ENCODE results near the gene MYO19.
"Not testable (repeated sequence)": the region's sequence is repeated elsewhere in the genome, so short reads cannot be mapped to it uniquely, and the experiment has no call there.

Gene MYO19

DNA sequence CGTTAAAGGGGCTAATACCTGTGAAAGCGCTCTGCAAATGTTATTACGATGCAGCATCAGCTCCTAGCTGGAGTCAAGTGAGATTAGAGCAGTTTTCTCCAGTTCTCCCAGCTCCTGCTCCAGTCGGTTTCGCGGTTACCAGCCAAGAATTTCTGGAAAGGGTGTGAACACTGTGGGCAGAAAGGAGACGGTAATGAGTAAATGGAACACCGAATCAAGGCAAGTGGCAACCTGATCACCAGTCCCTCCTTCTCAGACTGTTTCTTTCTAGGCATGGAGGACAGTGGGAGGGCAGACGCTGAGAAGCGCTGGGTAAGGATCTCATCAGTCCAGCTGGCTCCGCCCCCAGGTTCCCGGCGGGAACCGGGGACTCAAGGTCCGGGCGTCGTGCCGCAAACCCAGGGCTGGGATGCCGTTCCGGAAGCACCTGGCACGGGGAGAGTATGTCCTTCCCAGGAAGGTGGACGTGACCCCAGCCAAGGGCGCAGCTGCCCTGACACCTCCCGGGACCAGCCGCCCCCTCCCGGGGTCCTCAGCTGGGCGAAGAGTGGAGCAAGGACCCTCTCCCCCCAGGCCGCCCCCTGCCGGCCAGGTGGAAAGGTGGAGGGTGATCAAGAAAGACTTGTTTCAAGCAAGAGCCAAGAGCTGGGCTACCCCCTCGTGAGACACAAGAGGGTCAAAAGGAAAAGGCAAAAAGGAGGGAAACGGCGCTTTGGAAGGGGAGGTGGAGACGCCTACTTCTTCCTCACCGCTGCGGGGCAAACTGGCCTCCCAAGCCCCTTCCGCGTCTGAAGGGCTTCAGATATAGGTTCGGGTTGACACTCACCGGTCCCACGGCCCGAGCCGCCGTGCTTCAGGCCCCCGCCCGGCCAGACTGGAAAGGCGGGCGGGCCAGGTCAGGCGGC lies 481 bp downstream of the MYO19 start:
- intact Hi-C loops (cut with DNase I): loop anchor here (2.0 to 5.0 kb wide), 2 partner anchors 42 to 69 kb away; no protein-coding TSS in a partner anchor

GRCh38 chr17:36532435-36532975 lies 2.2 kb downstream of the MYO19 start:
- DNase-seq: no peak
- intact Hi-C loops (cut with DNase I): loop anchor here (5.0 kb wide), 1 partner anchor 40 kb away; no protein-coding TSS in a partner anchor

More for the DNA sequence above, 481 bp downstream of the MYO19 start:
- DNase-seq: peak; percentile 19 to 92 (median 50)

- no peak for DNase-seq
- intact Hi-C loops (cut with DNase I): no loop called here
These were observed 5.5 kb downstream of the MYO19 start for GRCh38 chr17:36529121-36529520.

DNA sequence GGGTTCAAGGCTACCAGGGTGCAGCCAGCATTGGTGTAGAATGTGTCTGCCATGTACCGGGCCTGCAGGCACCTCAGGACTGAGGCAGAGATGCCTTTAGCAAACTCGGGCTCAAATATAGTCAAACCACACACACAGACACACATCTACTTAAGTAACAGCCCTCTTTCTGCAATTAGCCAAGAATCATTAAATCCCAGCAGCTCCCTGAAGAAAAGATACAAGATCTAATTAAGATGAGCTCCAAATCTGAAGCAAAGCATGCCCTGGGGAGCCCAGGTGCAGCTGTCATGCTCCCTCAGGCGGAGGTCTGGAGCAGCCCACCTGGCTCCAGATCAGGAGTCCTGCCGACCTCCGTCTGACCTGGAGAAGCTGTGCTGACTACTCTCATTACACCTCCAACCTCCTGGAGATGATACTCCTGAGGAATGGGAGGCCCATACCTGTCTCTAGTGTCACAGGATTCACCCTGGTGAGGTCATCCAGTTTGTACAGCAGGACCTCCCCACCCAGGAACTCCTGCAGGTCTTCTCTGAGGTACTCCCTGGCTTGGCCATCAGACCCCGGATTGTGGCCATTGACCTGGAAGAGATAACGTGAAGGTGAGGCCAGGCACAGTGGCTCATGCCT lies 6.9 kb downstream of the MYO19 start:
- intact Hi-C loops (cut with DNase I): no loop called here
- no peak for DNase-seq

DNA sequence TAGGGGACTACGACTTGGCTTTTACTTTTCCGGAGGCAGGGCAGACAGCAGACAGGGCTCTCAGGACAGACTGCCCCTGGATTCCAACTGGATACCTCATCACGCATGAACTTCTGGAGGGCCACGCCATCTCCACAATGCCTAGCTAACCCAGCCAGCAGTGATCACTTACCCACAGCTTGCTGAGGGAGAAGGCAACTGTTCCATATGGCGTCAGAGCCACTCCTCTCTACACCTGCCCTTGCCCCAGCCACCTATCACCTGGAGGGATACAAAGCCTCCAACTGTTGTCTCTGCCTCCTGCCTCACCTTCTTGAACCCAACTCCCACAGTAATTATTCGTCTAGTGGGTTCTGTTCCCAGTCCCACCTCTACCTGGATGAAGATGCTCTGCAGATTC lies 8.8 kb downstream of the MYO19 start:
- intact Hi-C loops (cut with DNase I): no loop called here
- DNase-seq: peak in 1 of 10 donors; percentile 17

DNA sequence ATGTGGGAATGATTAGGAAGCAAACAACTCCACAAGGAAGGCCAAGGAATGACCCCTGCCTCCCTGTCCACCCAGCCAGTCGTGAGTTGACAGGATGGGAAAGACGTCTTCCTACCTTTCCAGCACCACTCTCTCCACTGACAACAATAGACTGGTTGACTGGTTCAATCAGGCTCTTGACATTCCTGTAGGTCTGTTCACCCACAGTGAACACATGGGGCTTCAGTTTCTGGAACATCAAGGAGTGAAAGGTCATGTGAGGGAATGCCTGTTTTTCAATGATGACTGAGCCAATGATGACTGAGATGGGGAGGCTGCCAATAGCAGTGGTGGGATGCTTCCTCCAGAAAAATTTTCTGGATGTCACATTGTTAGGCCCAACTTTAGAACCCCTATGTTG lies 9.6 kb downstream of the MYO19 start:
- intact Hi-C loops (cut with DNase I): no loop called here
- no peak for DNase-seq

DNA sequence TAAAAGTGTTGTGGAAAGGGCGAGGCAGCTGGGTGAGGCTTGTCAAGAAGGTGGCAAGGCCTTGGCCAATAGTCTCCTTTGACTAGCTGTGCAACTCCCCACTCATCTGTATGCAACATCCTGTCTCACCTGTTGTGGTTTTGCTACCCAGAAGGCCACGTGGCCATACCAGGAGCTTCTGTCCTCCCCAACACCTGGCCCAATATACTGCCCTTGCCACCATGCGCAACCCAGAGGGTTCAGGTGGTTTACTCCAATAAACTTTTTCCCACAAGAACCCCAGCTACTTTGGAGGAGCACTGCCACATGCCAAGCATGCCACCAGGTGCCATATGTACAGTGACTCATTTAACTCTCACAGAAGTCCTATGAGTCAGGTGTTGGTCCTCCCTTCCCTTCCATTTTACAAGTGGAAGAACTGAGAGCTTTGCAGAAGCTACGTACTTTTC lies 10.2 kb downstream of the MYO19 start:
- intact Hi-C loops (cut with DNase I): no loop called here
- no peak for DNase-seq

DNA sequence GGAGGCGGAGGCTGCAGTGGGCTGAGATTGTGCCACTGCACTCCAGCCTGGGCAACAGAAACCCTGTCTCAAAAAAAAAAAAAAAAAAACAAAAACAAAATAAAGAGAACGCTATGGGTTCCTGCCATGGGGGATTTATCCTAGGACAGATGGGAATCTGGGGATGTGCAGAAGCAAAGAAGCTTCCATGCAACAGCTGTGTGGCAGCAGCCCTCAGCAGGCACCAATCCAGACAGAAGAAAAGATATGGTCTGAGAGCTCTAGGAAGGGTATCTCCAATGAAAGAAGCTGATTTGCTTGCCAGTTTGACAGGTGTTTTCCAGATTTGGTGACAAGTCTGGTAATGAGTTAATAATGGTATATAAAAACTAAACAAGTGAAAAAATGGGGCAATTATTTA lies 11.6 kb downstream of the MYO19 start:
- DNase-seq: no peak
- intact Hi-C loops (cut with DNase I): no loop called here

DNA sequence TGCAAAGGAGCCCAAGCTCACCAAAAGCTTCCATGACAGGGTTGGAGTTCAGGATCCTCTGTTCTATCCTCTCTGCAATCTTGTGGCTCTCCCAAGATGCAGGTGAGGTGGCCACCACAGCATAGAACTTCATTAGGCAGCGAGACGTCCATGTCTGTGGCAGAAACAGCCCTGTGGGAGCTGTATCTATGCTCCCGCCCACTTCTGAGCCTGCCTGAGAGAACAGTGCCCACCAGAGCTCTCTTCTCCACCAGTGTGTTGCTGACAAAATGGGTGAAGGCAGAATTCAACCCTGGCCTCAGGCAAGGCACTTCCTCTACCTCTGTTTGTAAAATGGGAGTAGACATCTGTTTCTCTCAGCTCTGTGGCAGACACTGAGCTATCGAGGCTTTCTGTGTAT lies 18.8 kb downstream of the MYO19 start:
- DNase-seq: peak in 1 of 10 donors; percentile 26
- intact Hi-C loops (cut with DNase I): no loop called here

DNA sequence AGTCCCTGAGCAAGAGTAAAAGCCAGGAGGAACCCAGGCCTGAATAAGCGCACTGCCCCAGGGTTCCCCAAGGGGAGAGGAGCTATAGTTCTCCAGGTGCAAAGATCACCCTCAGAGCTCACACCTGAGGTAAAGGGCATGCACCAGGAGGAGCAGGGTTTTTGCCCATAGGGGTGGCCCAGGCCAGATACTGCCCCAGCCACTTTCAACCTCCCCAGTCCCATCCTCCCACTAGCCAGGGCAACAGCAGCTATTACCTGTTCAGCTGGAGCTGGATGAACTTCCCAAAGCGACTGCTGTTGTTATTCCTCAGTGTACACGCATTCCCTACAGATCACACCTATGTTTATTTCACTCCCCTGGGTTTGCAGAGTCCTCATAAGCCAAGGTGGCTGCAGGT lies 19.8 kb downstream of the MYO19 start:
- intact Hi-C loops (cut with DNase I): no loop called here
- DNase-seq: no peak

DNA sequence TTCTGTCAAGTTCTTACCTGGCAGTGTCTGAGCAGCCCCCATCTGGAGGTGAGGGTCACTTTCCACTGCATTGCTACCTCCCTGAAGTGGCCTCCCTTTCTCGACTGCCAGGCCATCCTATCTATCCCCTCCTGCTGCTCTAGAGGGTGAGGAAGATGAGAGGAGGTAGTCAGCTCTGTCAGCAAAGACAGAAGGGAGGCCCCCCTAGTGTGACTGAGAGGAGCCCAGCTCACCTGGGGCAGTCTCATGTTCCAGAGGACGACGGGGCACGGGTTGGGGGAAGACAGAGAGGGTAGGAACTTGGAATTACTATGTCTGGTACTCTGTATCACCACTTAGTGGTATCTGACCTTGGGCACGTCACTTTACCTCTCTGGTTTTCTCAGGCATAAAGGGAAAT lies 22.0 kb downstream of the MYO19 start:
- no peak for DNase-seq
- intact Hi-C loops (cut with DNase I): no loop called here

DNA sequence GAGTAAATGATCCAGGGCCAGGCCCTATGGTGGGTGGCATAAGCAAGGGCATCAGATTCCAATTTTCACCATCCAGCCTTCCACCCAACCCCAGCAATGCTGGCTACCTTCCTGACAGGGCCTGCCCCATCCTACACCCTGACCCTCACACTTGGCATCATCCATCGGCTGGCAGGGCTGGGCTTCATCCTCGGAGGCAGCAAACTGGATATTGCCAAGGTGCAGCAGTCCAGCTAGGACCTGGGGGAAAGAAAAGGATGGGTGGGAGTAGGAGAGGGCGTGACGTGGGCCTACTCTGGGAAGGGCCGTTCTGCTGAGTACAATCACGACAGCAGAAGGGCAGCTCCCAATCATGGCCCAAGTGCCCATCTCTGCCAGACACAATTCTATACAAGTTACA lies 23.5 kb downstream of the MYO19 start:
- DNase-seq: no peak
- intact Hi-C loops (cut with DNase I): no loop called here

DNA sequence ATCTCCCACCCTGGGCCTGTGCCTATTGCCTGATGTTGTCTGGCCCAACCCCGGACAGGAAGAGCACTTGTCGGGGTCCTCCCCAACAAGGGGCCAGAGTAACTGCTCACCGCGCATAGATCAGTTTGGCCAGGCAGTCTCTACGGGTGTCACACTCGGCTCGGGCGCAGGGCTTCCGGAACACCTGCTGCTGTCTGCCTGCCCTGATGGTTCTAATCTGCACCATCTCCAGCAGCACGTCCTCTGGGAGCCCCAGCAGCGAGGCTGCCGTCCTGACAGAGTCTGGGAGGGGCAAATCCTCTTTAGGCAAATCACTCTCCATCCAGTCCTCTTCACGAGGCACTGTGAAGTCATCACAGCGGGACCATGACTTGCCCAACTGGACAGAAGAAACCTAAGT lies 24.0 kb downstream of the MYO19 start:
- DNase-seq: no peak
- intact Hi-C loops (cut with DNase I): no loop called here

DNA sequence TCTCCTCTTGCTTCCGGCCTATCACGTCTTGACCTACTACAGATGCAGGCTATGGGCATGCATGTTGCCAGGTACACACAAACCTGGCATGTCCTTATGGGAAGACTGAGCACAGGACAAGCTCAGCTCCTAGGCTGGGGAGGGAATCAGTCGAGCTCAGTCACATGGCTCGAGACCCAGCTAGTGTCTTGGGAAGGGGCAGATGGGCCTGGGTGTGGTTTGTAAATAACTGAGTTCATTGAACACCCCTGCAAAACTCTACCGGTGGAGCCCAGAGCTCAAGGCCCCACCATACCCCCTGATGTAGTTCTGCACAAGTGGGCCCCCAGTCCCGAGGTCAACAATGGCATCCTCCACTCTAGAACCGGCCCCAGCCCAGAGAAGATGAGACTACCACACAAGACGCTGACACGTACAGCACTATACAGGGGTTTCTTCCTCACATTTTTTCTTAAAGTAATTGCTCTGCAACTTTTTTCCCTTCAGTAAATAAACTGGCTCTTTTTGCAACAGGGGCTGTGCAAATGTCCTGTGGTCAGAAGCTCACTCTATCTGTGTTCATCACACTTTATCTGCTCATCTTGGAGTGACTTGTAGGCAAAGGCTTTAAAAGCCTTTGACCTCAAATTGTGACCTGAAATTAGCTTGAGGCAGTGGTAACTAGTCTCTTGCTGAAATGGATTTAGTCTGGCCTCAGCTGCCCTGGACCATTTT lies 25.2 kb downstream of the MYO19 start:
- no peak for DNase-seq
- intact Hi-C loops (cut with DNase I): no loop called here

DNA sequence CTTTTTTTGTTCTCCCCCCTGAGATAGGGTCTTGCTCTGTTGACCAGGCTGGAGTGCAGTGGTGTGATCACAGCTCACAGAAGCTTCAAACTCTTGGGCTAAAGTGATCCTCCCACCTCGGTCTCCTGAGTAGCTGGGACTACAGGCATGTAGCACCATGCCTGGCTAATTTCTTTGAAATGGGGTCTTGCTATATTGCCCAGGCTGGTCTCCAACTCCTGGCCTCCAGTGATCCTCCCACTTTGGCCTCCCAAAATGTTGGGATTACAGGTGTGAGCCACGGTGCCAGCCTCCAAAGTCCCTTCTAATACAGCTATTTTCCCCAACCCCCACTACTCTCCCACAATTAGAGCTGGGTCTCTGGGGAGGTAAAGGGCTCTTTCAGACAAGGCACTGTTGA lies 26.2 kb downstream of the MYO19 start:
- DNase-seq; intact Hi-C loops (cut with DNase I): not testable (repeated sequence)

DNA sequence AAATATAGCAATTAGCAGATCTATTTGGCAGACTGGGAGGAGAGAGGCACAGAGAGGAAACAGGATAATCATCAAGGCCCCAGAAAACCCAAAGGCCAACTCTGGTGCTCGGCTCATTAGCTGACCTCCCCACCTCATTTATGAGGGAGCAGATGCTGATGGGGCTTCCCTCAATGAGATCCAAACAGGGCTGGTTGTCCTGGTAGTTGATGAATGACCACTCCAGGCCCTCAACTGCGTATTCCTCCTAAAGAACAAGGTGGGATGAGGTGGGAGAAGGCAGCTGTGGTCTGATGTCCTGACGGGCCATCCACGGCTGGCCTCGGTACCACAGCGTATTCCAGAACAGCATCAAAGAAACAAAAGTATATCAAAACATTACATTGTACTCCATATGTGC lies 27.4 kb downstream of the MYO19 start:
- intact Hi-C loops (cut with DNase I): no loop called here
- no peak for DNase-seq

DNA sequence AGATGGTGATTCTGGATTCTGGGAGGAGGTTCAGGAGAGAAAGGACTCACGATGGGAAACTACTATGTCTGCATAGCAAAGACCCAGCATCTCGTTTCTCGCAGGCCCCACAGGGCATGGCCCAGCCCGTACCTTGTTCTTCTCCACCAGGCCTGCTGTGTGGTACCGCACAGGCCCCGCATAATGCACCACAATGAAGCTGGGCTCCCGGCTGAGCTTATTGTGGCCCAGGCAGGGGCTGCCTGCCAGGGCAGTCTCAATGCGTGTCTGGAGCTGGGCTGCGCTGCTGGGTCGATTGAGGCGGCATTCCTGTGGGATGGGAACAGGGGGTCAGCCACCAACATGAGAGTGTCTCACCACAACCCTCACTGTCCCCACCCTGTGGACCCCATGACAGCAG lies 27.8 kb downstream of the MYO19 start:
- DNase-seq: no peak
- intact Hi-C loops (cut with DNase I): no loop called here

- DNase-seq: no peak
- intact Hi-C loops (cut with DNase I): no loop called here
These were observed 28.3 kb downstream of the MYO19 start for GRCh38 chr17:36506249-36506826.

GRCh38 chr17:36505171-36505570 lies 29.5 kb downstream of the MYO19 start:
- no peak for DNase-seq
- intact Hi-C loops (cut with DNase I): no loop called here

DNA sequence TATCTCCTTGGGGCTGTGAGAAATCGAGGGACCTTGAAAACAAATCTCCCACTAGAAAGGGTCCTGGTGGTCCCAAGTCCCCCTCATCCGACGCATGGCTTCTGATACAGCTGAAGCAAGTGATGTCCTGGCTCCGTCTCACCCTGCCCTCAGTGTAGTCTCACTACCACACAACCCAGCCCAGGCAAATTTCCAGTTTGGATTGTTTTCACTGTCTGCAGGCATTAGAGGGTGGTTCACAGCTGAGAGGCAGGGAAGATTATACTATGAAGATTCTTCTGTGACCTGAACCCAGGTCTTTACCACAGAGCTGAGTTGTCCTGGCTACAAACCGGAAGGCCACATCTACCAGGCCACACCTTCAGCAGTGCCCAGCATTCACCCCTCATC lies 30.5 kb downstream of the MYO19 start:
- intact Hi-C loops (cut with DNase I): no loop called here
- no peak for DNase-seq

Data from posterior cingulate gyrus (tissue), 11 donors.